Keratinocyte (primary cell): Measurements from ENCODE around the gene FAM227A. TPM values are rescaled to one million over a fixed set of nuclear protein-coding genes. Genes with fewer than 3 reads are reported as not detected.
"Not testable (repeated sequence)": the region's sequence is repeated elsewhere in the genome, so short reads cannot be mapped to it uniquely, and the experiment has no call there.

ENCODE experiments used
- DNase-seq: peaks from one replicate; pipeline ENCODE4 v3.0.0-alpha.2; 2011; ENCODE audit warnings: low read depth, missing footprints, low spot score
- FAIRE-seq: peaks from 2 replicates; lab custom pipeline; 2011; peaks lifted over from hg19 to GRCh38; lab: Jason Lieb, UNC
- H2AFZ ChIP-seq: 2 replicates; pipeline ENCODE4 v1.6.0; 2012; ENCODE audit warnings: low read length, control low read depth, inconsistent platforms; ENCODE audit not compliant: control insufficient read depth
- H3K27ac ChIP-seq: 2 replicates; pipeline ENCODE4 v1.5.1; 2011; ENCODE audit warnings: low read length; ENCODE audit not compliant: control insufficient read depth, insufficient read depth
- H3K27me3 ChIP-seq: 3 replicates; pipeline ENCODE4 v1.6.0; 2011; ENCODE audit warnings: low read length; ENCODE audit not compliant: control insufficient read depth, insufficient read depth; ENCODE audit errors: extremely low read depth
- H3K36me3 ChIP-seq, 2 experiments: 2 replicates in 1 of 2; 3 replicates in 1 of 2; pipeline ENCODE4 v1.5.1; 2011; ENCODE audit warnings: low read length in 2 of 2, mild to moderate bottlenecking in 1 of 2; ENCODE audit not compliant: control insufficient read depth in 2 of 2, insufficient read depth in 2 of 2; ENCODE audit errors: extremely low read depth in 1 of 2
- H3K4me1 ChIP-seq: 3 replicates; pipeline ENCODE4 v1.5.1; 2011; ENCODE audit warnings: low read length; ENCODE audit not compliant: control insufficient read depth, insufficient read depth; ENCODE audit errors: extremely low read depth
- H3K4me2 ChIP-seq: 3 replicates; pipeline ENCODE4 v1.6.0; 2011; ENCODE audit warnings: low read depth, low read length; ENCODE audit not compliant: control insufficient read depth, insufficient read depth; ENCODE audit errors: extremely low read depth
- H3K4me3 ChIP-seq, 3 experiments: fragments of 200-600 bp in 1 of 3; sonication (generic) in 1 of 3; 2 replicates in 2 of 3; 3 replicates in 1 of 3; pipeline ENCODE4 v1.5.1; 2011 to 2016; ENCODE audit warnings: low read length in 3 of 3, mild to moderate bottlenecking in 3 of 3, control low read depth in 2 of 3, inconsistent platforms in 1 of 3, low read depth in 1 of 3, mixed read lengths in 1 of 3, mixed run types in 1 of 3, moderate library complexity in 1 of 3; ENCODE audit not compliant: control insufficient read depth in 2 of 3, insufficient read depth in 2 of 3; ENCODE audit errors: extremely low read depth in 1 of 3
- H3K79me2 ChIP-seq: 2 replicates; pipeline ENCODE4 v1.6.0; 2012; ENCODE audit warnings: low read length; ENCODE audit not compliant: control insufficient read depth, insufficient read depth
- H3K9ac ChIP-seq: 3 replicates; pipeline ENCODE4 v1.6.0; 2011; ENCODE audit warnings: low read length; ENCODE audit not compliant: control insufficient read depth, insufficient read depth; ENCODE audit errors: extremely low read depth
- H3K9me1 ChIP-seq: 3 replicates; pipeline ENCODE4 v1.6.0; 2011; ENCODE audit warnings: low read length; ENCODE audit not compliant: control insufficient read depth, insufficient read depth; ENCODE audit errors: extremely low read depth
- H3K9me3 ChIP-seq: 2 replicates; pipeline ENCODE4 v1.5.1; 2012; ENCODE audit warnings: low read depth, low read length; ENCODE audit not compliant: control insufficient read depth
- H4K20me1 ChIP-seq: 3 replicates; pipeline ENCODE4 v1.6.0; 2011; ENCODE audit warnings: low read length; ENCODE audit not compliant: control insufficient read depth, insufficient read depth; ENCODE audit errors: extremely low read depth
- EZH2 ChIP-seq: IDR thresholded peaks from one replicate; pipeline ENCODE4 v1.6.1; 2012; ENCODE audit warnings: inconsistent platforms, mild to moderate bottlenecking, low read length, moderate library complexity
- dilution Hi-C: fragments of 300-500 bp; cut with MboI; formaldehyde crosslinking; loops from one replicate; pipeline ENCODE4 v1.7.0; 2020; ENCODE audit warnings: low sequenced_read_pairs; ENCODE audit not compliant: extremely low pct_ligation_motif_present
- polyA plus RNA-seq, 5 experiments: library from polyadenylated mRNA; depleted of rRNA in 3 of 5; stranded (reverse) in 3 of 5; stranded (forward) in 1 of 5; unstranded in 1 of 5; fragments of >200 nt; gene quantifications; 1 replicate in 1 of 5; 2 replicates in 3 of 5; 3 replicates in 1 of 5; pipeline versions ENCODE4 v1.2.1 to v1.2.3, GENCODE V29; 2011 to 2012; ENCODE audit warnings: missing spikeins in 2 of 5, low read depth in 1 of 5, low replicate concordance in 1 of 5
- TF ChIP-seq, protein P1 (sequence below), 3 experiments: IDR thresholded peaks in 1 of 3; conservative IDR thresholded peaks in 1 of 3; optimal IDR thresholded peaks in 1 of 3; 2 replicates in 2 of 3; 3 replicates in 1 of 3; pipeline versions ENCODE3 to v1.5.1; 2011; ENCODE audit warnings: low read length in 3 of 3, mild to moderate bottlenecking in 3 of 3, moderate library complexity in 2 of 3, control low read depth in 1 of 3, inconsistent platforms in 1 of 3; ENCODE audit not compliant: insufficient read depth in 2 of 3; ENCODE audit errors: extremely low read depth in 1 of 3

Gene FAM227A
- polyA plus RNA-seq, 1 donor (not counting 4 experiments of a cell fraction or from before 2014, with no cell fraction given) = 1.1 TPM

- DNase-seq (no peak), FAIRE-seq (no peak)
- Histone ChIP-seq H3K36me3 (no peaks in the 10 kb centered on the region), H3K4me1 (peaks cover 11% of the 10 kb centered on the region), H3K9me1 (no peaks in the 10 kb centered on the region), H2AFZ (no peak overlapping the region), H4K20me1 (no peaks in the 10 kb centered on the region), H3K27ac (no peak overlapping the region), H3K9me3 (no peaks in the 10 kb centered on the region), H3K4me3 (no peak overlapping the region), H3K9ac (no peak overlapping the region), H3K79me2 (no peaks in the 10 kb centered on the region), H3K27me3 (no peaks in the 10 kb centered on the region), H3K4me2 (no peak overlapping the region)
- no peak for TF ChIP-seq EZH2
- TF ChIP-seq, protein P1, sequence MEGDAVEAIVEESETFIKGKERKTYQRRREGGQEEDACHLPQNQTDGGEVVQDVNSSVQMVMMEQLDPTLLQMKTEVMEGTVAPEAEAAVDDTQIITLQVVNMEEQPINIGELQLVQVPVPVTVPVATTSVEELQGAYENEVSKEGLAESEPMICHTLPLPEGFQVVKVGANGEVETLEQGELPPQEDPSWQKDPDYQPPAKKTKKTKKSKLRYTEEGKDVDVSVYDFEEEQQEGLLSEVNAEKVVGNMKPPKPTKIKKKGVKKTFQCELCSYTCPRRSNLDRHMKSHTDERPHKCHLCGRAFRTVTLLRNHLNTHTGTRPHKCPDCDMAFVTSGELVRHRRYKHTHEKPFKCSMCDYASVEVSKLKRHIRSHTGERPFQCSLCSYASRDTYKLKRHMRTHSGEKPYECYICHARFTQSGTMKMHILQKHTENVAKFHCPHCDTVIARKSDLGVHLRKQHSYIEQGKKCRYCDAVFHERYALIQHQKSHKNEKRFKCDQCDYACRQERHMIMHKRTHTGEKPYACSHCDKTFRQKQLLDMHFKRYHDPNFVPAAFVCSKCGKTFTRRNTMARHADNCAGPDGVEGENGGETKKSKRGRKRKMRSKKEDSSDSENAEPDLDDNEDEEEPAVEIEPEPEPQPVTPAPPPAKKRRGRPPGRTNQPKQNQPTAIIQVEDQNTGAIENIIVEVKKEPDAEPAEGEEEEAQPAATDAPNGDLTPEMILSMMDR (optimal IDR thresholded peaks at IDR 0.05 in 1 of 3, IDR thresholded peaks at IDR 0.05 in 1 of 3, conservative IDR thresholded peaks at IDR 0.05 in 1 of 3; ENCODE audit: extremely low read depth in 1 of 3, insufficient read depth in 2 of 3, low read length in 3 of 3) = no peak
- dilution Hi-C loops = no loop called here
Observed at GRCh38 chr22:38649841-38650522, 6.2 kb downstream of the FAM227A start.

DNA sequence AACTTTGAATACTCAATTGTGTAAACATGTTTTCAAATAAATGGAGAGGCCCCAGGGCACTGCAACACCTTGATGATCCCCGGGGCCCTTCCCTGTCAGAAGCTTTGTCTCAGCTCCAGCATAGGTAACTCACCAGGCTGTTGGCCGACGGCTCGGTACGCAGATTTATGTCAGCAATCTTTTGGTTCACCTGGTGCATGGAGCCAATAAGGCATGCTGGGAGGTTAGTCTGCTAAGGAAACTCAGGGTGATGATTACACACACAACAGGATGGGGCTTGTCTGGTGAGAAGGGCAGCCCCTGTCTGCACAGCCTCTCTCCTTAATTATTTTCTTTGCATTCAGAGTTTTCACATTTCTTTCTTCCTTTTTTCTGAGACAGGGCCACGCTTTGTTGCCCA lies 10.8 kb downstream of the FAM227A start:
- Histone ChIP-seq H3K4me2 (peak overlapping the region; percentile 57), H3K9me1 (no peaks in the 10 kb centered on the region), H3K9ac (no peak overlapping the region), H3K4me1 (peaks cover 8% of the 10 kb centered on the region), H3K4me3 (no peak overlapping the region), H3K27ac (no peak overlapping the region), H2AFZ (peak overlapping the region; percentile 49), H3K9me3 (no peaks in the 10 kb centered on the region), H3K79me2 (no peaks in the 10 kb centered on the region), H4K20me1 (no peaks in the 10 kb centered on the region), H3K36me3 (no peaks in the 10 kb centered on the region), H3K27me3 (no peaks in the 10 kb centered on the region)
- no peak for FAIRE-seq
- dilution Hi-C loops = no loop called here
- DNase-seq = no peak
- no peak for TF ChIP-seq EZH2
- TF ChIP-seq, protein P1 (optimal IDR thresholded peaks at IDR 0.05 in 1 of 3, IDR thresholded peaks at IDR 0.05 in 1 of 3, conservative IDR thresholded peaks at IDR 0.05 in 1 of 3; ENCODE audit: extremely low read depth in 1 of 3, insufficient read depth in 2 of 3, low read length in 3 of 3) = no peak

- H3K9me1 ChIP-seq, H3K9me3 ChIP-seq, H3K27ac ChIP-seq, H3K79me2 ChIP-seq, H4K20me1 ChIP-seq, H3K27me3 ChIP-seq, DNase-seq, H2AFZ ChIP-seq, H3K4me2 ChIP-seq, H3K36me3 ChIP-seq, H3K4me1 ChIP-seq, H3K9ac ChIP-seq, H3K4me3 ChIP-seq, dilution Hi-C loops: not testable (repeated sequence)
- FAIRE-seq = peak; percentile 82
Observed at GRCh38 chr22:38644245-38644644, 11.9 kb downstream of the FAM227A start.
